Stimulated activated CD4-positive, alpha-beta T cell treated with anti-CD3 and anti-CD28 coated beads, Interleukin-12 subunit alpha, Interleukin-12 subunit beta, amount 100 ng/mL, for 4 hours (primary cell): Measurements from ENCODE around the gene PGR.
"Not testable (repeated sequence)": the region's sequence is repeated elsewhere in the genome, so short reads cannot be mapped to it uniquely, and the experiment has no call there.

ENCODE experiments used
- DNase-seq: peaks from one replicate; pipeline ENCODE4 v3.0.0-alpha.2; 2020

Gene PGR

GRCh38 chr11:101063706-101064105 is 65.9 kb downstream of the PGR start:
- no peak for DNase-seq

DNA sequence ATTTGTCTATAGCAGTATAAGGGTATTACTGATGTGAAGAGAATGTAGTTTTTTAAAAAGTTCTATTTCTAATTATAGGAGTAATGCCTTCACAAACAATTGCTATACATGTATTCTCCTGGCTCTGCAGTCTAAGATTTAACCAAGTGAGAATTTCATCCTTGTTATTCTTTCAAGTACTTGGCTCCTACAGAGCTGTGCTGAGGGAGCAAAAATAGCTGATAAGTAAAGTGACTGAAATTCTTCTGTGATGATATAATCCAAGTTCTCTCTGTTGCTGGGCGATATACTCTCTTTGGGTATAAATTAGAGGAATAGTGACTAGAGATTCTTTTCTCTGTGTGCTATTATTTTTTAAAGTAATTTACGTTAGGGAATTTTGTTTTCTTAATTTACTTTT is 68.0 kb downstream of the PGR start:
- DNase-seq, result no peak

- no peak for DNase-seq
Measured at GRCh38 chr11:101059331-101059730, 70.3 kb downstream of the PGR start.

DNA sequence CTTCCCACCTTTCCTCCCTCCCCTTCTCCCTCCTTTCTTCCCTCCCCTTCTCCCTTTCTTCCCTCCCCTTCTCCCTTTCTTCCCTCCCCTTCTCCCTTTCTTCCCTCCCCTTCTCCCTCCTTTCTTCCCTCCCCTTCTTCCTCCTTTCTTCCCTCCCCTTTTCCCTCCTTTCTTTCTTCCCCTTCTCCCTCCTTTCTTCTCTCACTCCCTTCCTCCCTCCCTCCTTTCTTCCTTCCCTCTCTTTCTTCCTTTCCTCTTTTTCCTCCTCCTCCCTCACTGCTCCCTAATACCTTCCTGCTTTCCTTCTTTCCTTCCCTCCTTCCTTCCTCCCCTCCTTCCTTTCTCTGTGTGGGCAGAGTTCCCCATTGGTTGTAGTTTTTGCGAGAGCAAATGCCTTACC is 76.1 kb downstream of the PGR start:
- no peak for DNase-seq

DNA sequence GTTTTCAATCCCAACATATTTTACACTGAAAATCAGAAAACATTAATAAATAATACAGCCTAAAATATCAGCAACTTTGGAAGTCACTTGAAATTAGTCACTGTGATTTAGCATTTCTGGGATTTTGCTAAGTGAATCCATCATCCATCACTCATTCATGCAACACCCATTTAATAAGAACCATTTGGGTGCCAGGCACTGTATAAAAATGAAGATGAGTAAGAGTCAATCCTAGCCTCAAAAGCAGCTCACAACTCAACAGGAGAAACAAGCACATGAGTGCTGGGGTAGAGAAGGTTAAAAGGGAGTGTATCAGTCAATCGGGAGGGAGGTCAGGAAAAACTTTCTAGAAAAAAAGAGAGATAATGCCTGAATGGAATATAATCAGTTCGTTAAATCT is 77.9 kb downstream of the PGR start:
- no peak for DNase-seq

- no peak for DNase-seq
Measured at GRCh38 chr11:101049813-101050212, 79.8 kb downstream of the PGR start.

GRCh38 chr11:101049123-101049522 is 80.5 kb downstream of the PGR start:
- DNase-seq, result no peak

GRCh38 chr11:101048479-101048878 is 81.1 kb downstream of the PGR start:
- DNase-seq, result no peak

- no peak for DNase-seq
Measured at GRCh38 chr11:101046947-101047346, 82.7 kb downstream of the PGR start.

- no peak for DNase-seq
Measured at GRCh38 chr11:101045415-101045814, 84.2 kb downstream of the PGR start.

- DNase-seq, result no peak
Measured at GRCh38 chr11:101043940-101044339, 85.7 kb downstream of the PGR start.

DNA sequence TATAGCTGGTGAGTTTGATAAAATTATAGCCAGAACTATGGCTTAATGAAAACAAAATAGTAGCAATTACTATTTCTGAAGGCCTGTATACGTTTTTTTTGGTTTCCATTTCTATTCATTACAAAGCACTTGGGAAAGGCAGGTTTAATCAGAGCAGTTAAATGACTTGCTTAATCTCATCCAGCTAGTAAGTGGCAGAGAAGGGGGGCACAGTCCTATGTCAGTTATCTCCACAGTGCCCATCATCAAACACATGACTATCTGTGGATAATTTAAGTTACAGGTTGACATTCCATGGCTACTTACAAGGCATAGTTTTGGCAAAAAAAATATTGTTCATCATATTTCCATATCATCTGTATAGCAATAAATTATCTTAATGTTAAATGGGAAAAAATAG is 93.7 kb downstream of the PGR start:
- DNase-seq, result no peak

DNA sequence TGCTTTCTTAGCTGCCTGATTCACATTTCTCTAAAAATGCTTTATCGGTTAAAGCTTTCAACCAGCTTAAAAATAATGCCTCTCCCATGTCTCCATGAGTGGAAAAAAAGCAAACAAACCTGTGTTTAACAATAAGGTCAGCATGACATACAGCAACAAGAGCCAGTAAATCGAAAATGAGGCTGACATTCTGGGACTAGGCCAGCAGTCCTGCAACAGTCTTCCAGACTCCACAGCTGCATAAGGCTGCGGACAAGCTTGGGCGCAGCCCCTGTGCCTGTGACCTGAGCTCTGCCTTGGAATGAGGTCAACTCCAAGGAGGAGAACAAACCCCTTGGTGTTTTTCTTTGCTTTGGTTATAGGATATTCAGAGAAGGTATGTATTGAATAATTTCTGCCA is 95.5 kb downstream of the PGR start:
- no peak for DNase-seq

- DNase-seq, result no peak
Measured at GRCh38 chr11:101032991-101033390, 96.6 kb downstream of the PGR start.

DNA sequence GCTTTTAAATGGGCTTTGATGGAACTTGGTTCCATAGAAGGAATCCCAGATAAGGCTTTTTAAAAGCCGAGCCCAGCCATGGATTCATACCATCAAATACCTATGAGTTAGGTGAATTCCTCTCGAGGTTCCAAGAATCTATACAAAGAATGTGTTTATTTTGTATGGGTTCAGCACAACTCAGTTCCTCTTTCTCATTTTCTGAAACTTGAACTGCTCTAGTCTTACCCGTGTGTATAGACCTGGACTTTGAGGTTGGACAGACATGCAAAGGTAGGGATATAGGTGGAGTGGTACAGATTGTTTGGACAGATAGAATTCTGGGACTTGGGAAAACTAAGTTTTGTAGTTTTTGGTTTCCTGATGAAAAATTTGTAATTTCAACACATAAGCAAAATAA is 97.9 kb downstream of the PGR start:
- DNase-seq, result no peak

DNA sequence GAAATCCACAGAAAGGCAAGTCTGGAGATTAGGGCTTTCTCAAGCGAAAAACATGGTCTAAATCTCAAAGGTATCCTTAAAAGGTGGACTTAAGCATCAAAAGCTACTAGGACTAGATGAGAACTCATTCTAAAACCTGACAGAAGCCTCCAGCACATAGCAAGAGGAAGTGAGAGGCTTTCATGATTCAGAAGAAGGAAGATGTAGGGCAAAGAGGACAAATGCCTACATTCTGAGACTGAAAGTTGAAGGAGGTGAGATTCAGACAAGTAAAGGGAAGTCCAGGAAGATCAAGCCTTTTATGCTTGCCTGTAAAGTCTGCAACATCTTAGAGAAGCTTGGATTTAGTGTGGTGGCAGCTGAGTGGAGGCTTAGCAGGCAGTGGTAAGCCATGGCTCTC is 98.9 kb downstream of the PGR start:
- no peak for DNase-seq

DNA sequence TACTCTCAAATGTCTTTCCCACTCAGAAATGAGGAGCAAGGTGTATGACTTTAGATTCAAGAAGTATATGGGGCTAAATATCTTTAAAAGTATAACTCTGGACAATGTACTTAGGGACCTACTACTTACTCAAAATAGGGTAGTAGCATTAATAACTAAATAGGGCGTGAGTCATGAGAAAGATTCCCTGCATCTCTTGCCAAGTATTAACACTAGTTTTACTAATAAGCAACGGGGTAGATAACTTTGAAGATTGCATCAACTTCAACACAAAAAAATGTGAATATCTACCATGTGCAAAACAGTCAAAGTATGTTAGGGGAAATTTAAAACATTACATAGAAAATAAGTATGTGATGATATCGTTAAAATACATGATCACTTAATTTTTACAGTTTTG is 99.6 kb downstream of the PGR start:
- no peak for DNase-seq

DNA sequence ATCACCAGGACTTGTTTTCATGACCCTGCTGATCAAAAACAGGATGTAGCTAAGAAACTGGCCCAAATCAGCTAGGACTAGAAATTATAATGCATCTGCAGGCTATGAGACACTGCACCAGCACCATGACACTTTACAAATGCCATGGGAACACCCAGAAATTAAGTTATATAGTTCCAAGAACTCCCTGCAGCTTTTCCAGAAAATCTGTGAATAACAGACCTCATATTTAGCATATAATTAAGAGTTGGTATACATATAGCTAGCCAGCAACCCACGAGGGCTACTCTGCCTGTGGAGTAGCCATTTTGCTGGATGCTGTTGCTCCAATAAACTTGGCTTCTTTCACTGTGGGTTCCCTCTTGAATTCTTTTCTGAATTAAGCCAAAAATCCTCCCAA is 101.0 kb downstream of the PGR start:
- DNase-seq, result no peak

GRCh38 chr11:101022256-101022655 is 107.4 kb downstream of the PGR start:
- no peak for DNase-seq

DNA sequence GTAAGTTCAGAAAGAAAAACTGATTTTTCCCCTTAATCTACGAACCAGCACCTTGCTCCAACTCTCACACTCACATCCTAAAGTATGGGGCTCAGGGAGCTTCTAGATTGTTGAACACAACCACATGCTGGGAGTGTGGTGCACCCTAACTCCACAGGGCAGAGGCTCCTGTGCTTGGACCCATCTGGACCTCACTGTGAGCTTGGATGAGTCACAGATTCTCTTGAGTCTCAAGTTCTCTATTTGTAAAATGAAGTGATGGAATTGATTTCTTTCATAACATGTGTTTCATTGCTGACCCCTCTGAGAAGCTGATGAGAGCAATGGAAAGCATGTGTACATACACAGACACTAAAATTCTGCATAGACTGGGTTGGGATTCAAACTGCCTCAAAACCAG is 109.7 kb downstream of the PGR start:
- no peak for DNase-seq

DNA sequence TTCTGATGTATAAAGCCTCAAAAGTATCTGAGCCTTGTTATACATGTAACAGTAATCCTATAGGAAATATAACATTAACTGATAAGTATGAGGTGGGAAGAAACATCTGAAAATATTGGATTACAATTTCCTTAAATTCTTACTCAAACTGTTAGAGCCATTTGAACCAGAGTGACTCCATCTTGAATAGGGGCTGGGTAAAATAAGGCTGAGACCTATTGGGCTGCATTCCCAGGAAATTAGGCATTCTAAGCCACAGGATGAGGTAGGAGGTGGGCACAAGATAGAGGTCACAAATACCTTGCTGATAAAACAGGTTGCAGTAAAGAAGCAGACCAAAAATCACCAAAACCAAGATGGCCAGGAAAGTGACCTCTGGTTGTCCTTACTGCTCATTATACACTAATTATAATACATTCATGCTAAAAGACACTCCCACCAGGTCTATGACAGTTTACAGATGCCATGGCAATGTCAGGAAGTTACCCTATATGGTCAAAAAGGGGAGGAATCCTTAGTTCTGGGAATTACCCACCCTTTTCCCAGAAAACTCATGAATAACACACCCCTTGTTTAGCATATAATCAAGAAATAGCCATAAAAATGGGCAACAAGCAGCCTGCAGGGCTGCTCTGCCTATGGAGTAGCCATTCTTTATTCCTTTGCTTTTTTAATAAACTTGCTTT is 114.9 kb downstream of the PGR start:
- no peak for DNase-seq

DNA sequence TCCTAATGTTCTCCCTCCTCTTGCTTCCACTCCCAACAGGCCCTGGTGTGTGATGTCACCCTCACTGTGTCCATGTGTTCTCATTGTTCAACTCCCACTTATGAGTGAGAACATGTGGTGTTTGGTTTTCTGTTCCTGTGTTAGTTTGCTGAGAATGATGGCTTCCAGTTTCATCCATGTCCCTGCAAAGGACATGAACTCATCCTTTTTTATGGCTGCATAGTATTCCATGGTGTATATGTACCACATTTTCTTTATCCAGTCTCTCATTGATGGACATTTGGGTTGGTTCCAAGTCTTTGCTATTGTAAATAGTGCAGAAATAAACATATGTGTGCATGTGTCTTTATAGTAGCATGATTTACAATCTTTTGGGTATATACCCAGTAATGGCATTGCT is 115.9 kb downstream of the PGR start:
- not testable (repeated sequence) for DNase-seq

DNA sequence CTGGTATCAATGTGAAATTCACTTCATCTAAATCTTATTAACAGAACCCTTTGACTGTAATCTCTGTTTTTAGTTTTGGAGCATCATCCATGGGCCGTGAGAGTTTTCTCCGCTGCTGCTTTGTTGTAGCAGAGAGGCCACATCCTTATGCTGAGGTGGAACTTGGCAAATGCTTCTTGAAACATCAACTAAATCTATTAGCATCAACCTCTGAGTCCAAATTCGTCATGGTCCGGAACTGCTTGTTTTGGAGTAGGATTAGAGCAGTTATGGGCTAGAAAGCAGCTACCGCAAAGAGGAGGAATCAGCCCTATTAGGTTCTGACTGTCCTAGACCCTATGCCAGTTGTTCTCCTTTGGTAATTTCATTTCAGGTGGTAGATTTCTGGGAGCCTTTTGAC is 117.7 kb downstream of the PGR start:
- DNase-seq, result no peak

DNA sequence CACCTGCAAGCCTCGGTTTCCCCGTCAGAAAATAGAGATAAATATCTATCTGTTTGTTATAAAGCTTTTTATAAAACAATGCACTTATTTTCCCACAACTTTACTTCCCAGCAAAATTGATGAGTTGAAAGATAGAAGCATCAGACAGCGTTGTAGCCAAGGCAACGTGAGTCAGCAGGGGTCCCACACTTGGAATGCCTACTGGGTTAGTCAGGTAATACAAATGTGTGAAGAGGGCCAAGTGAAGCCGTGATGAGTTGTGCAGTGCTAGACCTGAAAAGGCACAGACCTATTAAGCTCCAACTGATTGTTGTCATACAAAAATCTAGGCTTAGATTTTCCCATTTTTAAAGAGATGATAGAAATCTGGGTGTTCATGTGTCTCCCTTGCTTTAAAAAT is 118.7 kb downstream of the PGR start:
- no peak for DNase-seq

DNA sequence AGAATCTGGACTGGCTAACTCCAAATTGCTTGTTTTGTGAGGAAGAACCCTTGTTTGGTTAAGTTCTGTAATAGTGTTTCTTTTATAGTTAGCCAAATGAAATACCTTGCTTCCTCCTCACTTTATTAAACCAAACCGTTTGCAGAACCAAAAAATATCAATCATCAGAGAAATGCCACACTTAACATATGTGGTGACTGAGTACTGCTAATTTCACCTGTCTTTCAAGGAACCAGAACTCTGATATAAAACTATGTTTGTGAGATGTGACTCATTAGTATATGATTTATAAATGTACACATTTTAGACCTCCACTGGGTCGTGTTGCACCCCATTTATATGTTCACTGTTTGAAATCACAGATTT is 119.9 kb downstream of the PGR start:
- no peak for DNase-seq
